Measurements from ENCODE around the gene CSRP3.

CSRP3 gene

DNA sequence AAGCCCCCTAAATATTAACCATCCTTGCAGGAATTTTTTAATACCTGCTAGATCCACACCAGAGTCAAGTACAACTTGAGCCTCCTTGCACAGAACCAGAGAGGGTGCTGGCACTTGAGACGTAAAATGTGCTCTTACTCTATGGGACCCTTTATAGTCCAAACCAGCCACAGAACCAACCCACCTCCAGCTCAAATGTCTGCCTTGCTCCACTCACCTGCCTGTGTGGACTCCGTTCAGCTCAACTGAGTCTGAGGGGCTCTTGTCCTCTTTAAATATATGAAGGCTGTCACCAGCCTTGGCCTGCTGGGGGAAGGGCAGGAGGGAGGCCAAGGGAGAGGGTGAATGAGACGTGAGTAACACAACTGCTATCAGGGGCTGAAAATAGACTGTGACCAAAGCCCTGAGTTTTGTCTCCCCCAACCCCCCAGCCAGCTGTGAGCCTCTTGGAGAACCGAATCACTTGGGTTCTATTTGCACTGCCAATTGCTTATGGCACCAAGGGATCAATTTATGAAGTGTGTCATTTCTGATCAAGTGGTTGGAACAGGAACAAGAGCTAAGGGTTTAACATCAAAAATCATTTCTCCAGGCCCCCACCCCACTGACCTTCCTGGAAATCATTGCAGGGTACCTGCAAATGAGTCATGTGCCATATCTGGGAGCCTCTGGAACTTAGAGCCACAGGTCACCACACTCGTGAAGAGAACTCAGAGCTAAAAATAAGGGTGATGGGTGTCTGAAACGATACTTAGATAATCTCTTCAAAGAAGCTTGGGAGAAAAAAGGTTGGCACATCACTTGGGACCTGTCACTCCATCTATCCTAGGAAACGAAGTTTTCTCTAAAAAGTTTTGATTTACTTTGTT lies at the start of gene CSRP3:
Gene CSRP3 (minus strand): TSS at position 247 of the 869 bp plus-strand sequence. CDS start 9,535 bp downstream, outside the sequence.
- TF ChIP-seq GATA3 (IDR thresholded peaks at IDR 0.05; ENCODE audit: low read depth, low read length) (no peak), GATA2 (IDR thresholded peaks at IDR 0.05; ENCODE audit: low read depth, low read length) (no peak)

DNA sequence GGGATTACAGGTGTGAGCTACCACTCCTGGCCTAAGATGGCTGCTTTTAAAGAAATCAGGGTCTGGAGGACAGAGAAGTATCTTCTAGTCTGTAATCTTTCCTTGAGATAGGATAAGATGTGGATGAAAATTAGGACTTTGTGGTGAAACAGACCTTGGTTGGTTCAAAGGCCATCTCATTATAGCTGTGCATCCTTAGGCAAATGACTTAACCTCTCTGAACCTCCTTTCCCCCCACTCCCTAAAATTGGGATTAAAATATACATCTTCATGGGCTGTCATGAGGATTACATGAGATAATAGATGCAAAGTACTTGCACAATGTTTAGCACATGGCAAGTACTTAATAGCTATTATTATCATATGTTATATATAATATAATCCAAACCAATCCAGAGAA lies 49.8 kb upstream of the CSRP3 start:
- TF ChIP-seq GATA3 (IDR thresholded peaks at IDR 0.05; ENCODE audit: low read depth, low read length) (no peak), GATA2 (IDR thresholded peaks at IDR 0.05; ENCODE audit: low read depth, low read length) (no peak)

DNA sequence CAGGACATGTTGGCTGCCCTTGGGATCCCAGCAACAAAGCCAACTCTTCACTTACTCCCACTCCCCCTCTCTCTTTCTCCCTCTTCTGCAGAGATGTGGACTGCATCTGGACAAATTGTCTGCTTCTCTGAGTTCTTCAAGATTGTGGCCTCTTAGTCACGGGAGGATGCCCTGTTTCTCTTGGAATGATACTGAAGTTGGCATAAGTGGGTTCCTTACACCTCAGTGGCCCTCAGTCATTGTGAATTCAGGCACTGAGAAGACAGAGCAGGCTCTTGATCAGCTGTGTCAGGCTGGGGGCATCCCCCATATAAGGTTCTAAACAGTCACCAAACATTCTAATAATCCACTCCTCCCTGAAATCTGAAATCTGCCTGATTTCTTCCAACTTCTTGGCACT lies 45.0 kb upstream of the CSRP3 start:
- TF ChIP-seq GATA3 (IDR thresholded peaks at IDR 0.05; ENCODE audit: low read depth, low read length), result no peak
- TF ChIP-seq GATA2 (IDR thresholded peaks at IDR 0.05; ENCODE audit: low read depth, low read length), result no peak

DNA sequence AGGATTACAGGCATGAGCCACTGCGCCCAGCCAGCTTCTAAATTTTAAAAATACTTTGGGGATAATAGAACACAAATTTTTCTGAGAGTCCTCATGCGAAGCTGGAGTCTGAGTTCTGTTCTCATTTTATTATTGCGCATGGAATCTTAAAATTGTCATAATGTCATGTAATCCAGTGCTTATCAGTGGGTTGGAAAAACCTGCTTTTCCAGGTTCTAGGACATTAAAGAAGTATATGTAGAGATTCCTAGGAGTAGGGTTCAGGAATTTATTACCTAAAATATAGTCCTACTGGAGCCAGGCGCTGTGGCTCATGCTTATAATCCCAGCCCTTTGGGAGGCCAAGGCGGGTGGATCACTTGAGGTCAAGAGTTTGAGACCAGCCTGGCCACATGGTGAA lies 43.6 kb upstream of the CSRP3 start:
- TF ChIP-seq GATA3 (IDR thresholded peaks at IDR 0.05; ENCODE audit: low read depth, low read length), result no peak
- TF ChIP-seq GATA2 (IDR thresholded peaks at IDR 0.05; ENCODE audit: low read depth, low read length), result no peak

DNA sequence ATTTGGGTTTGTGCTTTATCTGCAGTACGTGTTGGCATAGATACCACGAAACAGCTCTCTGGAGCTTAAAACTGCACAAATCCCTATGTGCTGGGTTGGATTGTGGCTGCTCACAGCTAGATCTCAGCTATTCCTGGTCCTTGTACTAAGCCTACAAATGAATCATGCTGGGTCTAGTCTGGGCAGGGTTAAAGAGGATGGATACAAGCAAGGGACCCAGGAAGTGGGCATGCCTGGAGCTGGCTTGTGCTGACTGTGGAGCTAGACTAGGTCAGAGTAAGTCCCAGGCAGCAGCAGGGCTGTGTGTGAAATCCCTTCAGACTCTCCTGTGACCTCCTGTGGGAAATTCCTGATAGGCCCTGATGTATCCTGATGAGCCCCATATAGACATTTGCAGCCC lies 42.8 kb upstream of the CSRP3 start:
- no peak for TF ChIP-seq GATA2 (IDR thresholded peaks at IDR 0.05; ENCODE audit: low read depth, low read length)
- no peak for TF ChIP-seq GATA3 (IDR thresholded peaks at IDR 0.05; ENCODE audit: low read depth, low read length)

DNA sequence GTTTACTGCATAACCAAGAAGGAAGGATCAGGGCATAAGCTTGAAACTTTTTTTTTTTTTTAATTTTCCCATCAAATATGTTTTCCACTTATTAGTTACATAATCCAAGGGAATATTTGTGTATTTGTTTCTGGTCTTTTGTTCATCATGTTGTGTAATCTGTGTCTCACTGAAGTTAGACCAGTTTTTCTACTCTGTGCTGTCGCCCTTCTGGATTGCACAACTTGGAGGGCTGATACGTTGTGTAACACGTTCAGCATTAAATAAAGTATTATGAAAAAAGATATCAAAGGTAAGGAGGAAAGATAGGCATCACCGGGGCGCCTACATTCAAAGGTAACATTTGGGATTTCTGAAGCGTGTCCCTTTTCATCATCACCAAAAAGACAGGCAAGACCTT lies 42.3 kb upstream of the CSRP3 start:
- TF ChIP-seq GATA3 (IDR thresholded peaks at IDR 0.05; ENCODE audit: low read depth, low read length) (no peak), GATA2 (IDR thresholded peaks at IDR 0.05; ENCODE audit: low read depth, low read length) (no peak)

DNA sequence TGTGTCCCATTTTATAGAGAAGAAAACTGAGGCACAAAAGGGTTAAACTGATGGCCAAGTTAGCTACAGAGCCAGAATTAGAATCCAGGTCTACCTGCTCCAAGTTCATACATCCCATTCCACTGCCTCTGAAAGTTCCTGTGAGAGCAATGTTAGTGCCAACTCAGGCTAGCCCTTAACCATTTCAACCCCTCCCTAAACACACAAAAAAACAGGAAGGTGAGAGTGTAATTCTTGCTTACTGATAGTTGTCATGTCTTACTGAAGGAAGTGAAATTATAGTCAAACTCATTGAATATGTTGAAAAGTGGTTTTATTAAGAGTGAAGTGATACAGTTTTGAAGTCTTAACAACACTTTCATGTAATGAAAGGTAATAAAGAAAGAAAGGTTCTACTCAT lies 41.8 kb upstream of the CSRP3 start:
- no peak for TF ChIP-seq GATA2 (IDR thresholded peaks at IDR 0.05; ENCODE audit: low read depth, low read length)
- no peak for TF ChIP-seq GATA3 (IDR thresholded peaks at IDR 0.05; ENCODE audit: low read depth, low read length)

DNA sequence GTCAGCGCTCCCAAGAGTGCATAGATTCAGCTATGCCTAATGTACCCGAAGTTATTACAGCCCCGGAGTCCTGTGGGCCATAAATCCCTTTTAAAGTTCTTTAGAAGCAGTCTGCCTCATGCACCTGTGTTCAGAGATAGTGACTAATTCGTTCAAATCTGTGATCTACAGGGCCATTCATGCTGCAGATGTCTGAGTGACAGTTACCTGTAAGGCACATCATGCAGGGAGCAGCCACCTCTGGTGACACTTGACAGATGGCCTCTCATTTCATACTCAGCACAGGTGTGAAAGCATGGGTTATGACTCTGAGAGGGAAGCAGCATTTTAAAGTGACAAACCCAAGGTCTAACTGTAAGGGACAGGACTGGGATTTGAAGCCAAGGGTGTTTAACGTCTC lies 41.4 kb upstream of the CSRP3 start:
- TF ChIP-seq GATA2 (IDR thresholded peaks at IDR 0.05; ENCODE audit: low read depth, low read length) (no peak), GATA3 (IDR thresholded peaks at IDR 0.05; ENCODE audit: low read depth, low read length) (no peak)

DNA sequence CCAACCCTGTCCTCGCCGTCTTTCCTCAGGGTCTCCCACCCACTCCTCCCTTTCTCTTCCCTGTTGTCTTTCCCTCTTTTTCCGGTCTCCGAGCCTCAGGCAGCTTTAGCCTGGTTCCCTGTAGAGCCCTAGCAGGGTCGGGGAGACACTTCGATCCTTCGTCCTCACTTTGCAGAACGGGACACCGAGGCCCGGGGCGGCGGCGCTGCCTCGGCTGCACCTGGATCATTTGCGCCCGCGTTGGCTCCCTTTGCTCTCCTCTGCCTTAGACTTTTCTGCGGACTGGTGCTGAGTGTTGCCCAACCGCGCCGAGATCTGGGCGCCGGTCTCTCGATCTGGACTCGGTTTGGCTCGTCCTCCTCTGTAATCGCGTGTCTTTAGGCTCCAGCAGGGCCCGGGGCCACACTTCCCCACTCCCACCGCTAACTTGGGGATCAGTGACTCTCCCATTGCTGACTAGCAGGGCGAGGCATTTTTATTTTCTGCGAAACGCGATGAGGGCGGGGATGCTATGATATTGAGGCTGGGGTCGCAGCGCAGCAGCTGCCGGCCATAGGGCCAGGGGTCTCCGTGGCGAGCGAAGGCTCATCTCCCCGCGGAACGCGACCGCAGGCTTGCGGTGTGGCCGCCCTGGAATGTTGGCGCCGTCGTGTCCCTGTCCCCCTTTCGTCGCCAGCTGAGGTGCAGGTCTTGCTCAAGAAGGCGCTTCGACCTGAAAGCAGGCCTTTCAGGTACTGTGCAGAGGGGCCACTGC lies 40.6 kb upstream of the CSRP3 start:
- TF ChIP-seq GATA2 (IDR thresholded peaks at IDR 0.05; ENCODE audit: low read depth, low read length) (no peak), GATA3 (IDR thresholded peaks at IDR 0.05; ENCODE audit: low read depth, low read length) (no peak)

DNA sequence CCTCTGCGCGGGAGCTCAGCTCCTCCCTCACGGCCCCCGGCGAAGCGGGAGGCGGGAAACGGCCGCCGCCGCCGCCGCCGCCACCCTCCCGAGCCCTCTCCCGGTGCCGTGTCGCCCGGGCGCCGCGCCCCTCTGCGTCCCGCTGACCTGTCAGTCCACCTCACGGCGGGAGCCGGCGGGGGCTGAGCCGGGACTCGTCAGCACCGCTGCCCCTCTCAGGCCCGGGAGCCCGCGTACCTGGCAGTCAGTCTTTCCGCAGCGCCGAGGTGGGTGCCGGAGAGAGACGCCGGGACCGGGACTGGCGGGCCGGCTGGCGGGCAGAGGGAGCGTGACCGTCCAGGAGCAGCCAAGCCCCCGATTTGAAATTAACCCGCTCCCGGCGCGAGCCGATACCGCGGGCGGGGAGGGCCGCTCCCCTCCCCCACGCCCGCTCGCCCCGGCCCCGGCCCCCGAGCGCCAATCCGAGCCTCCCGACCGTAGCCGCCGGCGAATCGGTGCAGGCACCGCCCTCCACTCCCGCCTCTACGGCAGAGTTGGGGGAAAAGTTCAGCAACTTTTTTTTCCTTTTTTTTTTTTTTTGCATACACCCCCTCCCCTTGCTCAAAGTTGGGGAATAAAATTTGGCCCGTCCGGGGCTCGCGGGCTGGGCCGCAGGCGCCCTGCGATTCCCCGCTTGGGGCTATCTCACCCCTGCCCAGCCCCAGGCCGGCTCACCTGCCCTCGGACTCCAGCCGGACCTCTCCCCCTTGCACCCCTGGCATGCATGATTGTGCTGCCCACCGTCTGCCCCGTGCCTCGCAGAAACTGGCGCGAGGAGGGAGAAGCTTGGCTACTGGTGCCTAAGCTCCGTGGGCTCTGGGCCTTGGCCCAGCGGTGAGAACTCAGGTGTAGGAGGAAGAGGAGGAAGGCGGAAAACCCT lies 39.7 kb upstream of the CSRP3 start:
- TF ChIP-seq GATA2 (IDR thresholded peaks at IDR 0.05; ENCODE audit: low read depth, low read length), result no peak
- no peak for TF ChIP-seq GATA3 (IDR thresholded peaks at IDR 0.05; ENCODE audit: low read depth, low read length)

DNA sequence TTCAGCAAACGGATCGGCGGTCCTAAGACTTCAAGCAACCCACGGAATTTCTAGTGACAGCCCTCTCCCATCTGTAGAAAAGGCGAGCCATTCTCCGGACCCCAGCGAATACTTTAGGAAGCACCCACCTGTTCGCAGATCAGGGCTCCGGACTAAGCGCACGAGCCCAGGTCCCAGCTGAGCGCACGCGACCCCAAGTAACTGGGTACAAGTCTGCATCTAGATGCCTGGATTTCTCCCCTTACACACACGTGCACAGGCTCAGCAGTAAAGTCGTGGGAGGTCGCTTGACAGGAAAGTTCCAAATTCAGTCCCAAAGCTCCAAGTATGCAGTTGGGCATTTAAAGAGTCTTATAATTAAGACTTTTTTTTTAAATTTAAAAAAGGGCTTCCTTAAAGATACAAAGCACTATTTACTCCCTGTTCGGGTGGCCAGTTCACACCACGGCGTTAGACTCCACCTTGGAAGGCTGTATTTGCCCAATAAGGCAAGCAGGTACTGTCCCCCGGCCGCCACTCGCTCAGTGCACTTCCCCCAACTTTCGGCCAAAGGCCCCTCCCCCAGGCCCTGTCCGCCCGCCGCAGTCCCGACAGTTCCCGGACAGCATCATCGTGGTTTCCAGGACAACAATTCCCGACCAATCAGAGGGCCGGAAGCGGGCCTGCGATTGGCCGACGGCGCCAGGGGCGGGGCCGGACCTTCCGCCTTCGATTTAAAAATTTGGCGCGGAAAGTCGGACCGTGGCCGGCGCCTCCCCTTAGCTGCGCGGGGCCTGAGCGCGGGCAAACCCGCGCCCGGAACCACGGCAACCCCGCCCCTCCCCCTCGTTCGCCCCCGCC lies 38.9 kb upstream of the CSRP3 start, which contains the start of gene E2F8:
Gene E2F8 (minus strand): TSS at position 526 of the 840 bp plus-strand sequence. CDS start 824 bp downstream, outside the sequence.
- no peak for TF ChIP-seq GATA2 (IDR thresholded peaks at IDR 0.05; ENCODE audit: low read depth, low read length)
- no peak for TF ChIP-seq GATA3 (IDR thresholded peaks at IDR 0.05; ENCODE audit: low read depth, low read length)

DNA sequence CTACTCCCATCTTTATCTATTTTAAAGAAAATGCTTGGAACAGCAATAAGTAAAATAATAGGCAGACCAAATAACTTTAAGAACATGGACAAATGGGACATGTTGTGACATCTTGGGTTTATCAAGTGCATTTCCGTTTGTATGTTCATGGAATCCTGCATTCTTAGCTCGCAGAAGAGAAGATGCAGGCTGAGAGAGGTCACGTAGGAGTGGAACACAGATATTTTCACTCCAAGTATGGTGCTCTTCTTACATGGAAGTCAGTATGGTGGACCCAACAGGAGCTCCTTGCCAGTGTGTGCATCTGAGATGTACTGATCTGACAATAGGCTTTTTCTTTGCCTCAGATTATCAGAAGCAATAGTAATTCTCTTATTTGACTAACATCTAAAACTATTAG lies 37.3 kb upstream of the CSRP3 start:
- no peak for TF ChIP-seq GATA2 (IDR thresholded peaks at IDR 0.05; ENCODE audit: low read depth, low read length)
- TF ChIP-seq GATA3 (IDR thresholded peaks at IDR 0.05; ENCODE audit: low read depth, low read length), result no peak

DNA sequence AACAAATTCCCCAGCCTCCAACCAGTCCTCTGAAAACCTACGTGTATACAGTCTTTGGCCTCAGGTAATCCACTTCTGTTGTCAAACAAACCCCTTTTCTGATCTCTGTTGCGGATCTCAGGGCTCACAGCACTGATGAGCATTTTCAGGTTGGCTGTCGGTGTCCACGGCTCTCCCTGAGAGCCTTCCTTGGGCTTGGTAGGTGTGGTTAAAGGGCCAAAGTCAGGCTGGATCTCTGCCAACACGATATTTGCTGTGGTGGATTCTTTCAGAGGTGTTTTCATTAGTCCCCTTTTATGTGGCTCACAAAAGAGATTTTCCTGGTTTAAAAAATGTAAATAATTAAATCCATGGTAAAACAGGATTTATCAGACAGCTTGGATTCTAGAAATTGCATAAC lies 36.0 kb upstream of the CSRP3 start:
- TF ChIP-seq GATA3 (IDR thresholded peaks at IDR 0.05; ENCODE audit: low read depth, low read length) (no peak), GATA2 (IDR thresholded peaks at IDR 0.05; ENCODE audit: low read depth, low read length) (no peak)

Measured in SH-SY5Y (cell line).